ENCODE results near the gene KRTAP4-11.
"Not testable (repeated sequence)": the region's sequence is repeated elsewhere in the genome, so short reads cannot be mapped to it uniquely, and the experiment has no call there.

The KRTAP4-11 gene

GRCh38 chr17:41123292-41123990 is 5.3 kb upstream of the KRTAP4-11 start:
- DNase-seq: not testable (repeated sequence)

GRCh38 chr17:41121742-41122141 is 3.6 kb upstream of the KRTAP4-11 start:
- no peak for DNase-seq

GRCh38 chr17:41119696-41120690 is 1.8 kb upstream of the KRTAP4-11 start:
- not testable (repeated sequence) for DNase-seq

- DNase-seq: no peak
Measured at GRCh38 chr17:41118721-41119120, 548 bp upstream of the KRTAP4-11 start.

GRCh38 chr17:41116297-41116696 is 1.9 kb downstream of the KRTAP4-11 start:
- DNase-seq: no peak

GRCh38 chr17:41111151-41111885 is 6.9 kb downstream of the KRTAP4-11 start:
- no peak for DNase-seq

- not testable (repeated sequence) for DNase-seq
Measured at GRCh38 chr17:41108728-41109386, 9.3 kb downstream of the KRTAP4-11 start.

GRCh38 chr17:41107941-41108450 is 10.2 kb downstream of the KRTAP4-11 start:
- DNase-seq: no peak

GRCh38 chr17:41105347-41105746 is 12.8 kb downstream of the KRTAP4-11 start, which contains the start of gene KRTAP4-9:
TSS of gene KRTAP4-9 (plus strand) at chr17:41105389. CDS start at chr17:41105389, 0 bp downstream.
- not testable (repeated sequence) for DNase-seq

GRCh38 chr17:41104386-41105038 is 13.7 kb downstream of the KRTAP4-11 start:
- not testable (repeated sequence) for DNase-seq

- no peak for DNase-seq
Measured at GRCh38 chr17:41103896-41104295, 14.3 kb downstream of the KRTAP4-11 start.

GRCh38 chr17:41101586-41102259 is 16.4 kb downstream of the KRTAP4-11 start, which contains the start of gene KRTAP4-16:
TSS of gene KRTAP4-16 (minus strand) at chr17:41102209. CDS start at chr17:41102209, 0 bp downstream.
- no peak for DNase-seq

GRCh38 chr17:41099682-41100480 is 18.3 kb downstream of the KRTAP4-11 start:
- DNase-seq: not testable (repeated sequence)

- DNase-seq: no peak
Measured at GRCh38 chr17:41098481-41098880, 19.7 kb downstream of the KRTAP4-11 start.

- DNase-seq: no peak
Measured at GRCh38 chr17:41098042-41098441, 20.1 kb downstream of the KRTAP4-11 start, which contains the start of gene KRTAP4-8. TSS of gene KRTAP4-8 (minus strand) at chr17:41098142. CDS start at chr17:41098084, 58 bp downstream.

GRCh38 chr17:41096055-41096454 is 22.1 kb downstream of the KRTAP4-11 start:
- no peak for DNase-seq

GRCh38 chr17:41088760-41089352 is 29.3 kb downstream of the KRTAP4-11 start:
- DNase-seq: not testable (repeated sequence)

GRCh38 chr17:41084100-41084856 is 33.9 kb downstream of the KRTAP4-11 start, which contains the start of gene KRTAP4-7:
TSS of gene KRTAP4-7 (plus strand) at chr17:41084150. CDS start at chr17:41084207, 57 bp downstream.
- DNase-seq: not testable (repeated sequence)
